Measurements from ENCODE around the gene NKD2.
"Not testable (repeated sequence)": the region's sequence is repeated elsewhere in the genome, so short reads cannot be mapped to it uniquely, and the experiment has no call there.

The NKD2 gene

GRCh38 chr5:1021136-1021968 is 12.8 kb downstream of the NKD2 start:
- H3K4me3 ChIP-seq (ENCODE audit: low read depth, low read length), result no peak overlapping the region
- TF ChIP-seq CTCF (IDR thresholded peaks at IDR 0.05; ENCODE audit: insufficient read depth, low read depth, low read length, missing control alignments), result no peak
- DNase-seq (ENCODE audit: low read depth), result peak; percentile 69

DNA sequence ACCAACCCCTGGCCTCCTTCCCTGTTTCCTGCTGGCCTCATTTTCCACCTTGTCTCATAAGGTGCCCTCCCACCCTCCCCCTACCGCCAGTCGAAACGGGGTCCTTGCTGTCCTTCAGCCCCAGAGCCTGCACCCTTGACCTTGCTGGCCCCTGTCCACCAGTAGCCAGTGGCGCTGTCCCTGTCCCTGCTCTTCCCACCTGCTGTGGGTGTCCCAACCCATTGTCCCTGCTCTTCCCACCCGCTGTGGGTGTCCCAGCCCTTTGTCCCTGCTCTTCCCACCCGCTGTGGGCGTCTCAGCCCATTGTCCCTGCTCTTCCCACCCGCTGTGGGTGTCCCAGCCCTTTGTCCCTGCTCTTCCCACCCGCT is 13.4 kb downstream of the NKD2 start:
- not testable (repeated sequence) for H3K4me3 ChIP-seq (ENCODE audit: low read depth, low read length); DNase-seq (ENCODE audit: low read depth)

GRCh38 chr5:1026700-1027621 is 18.4 kb downstream of the NKD2 start:
- no peak overlapping the region for H3K4me3 ChIP-seq (ENCODE audit: low read depth, low read length)
- TF ChIP-seq CTCF (IDR thresholded peaks at IDR 0.05; ENCODE audit: insufficient read depth, low read depth, low read length, missing control alignments), result no peak
- no peak for DNase-seq (ENCODE audit: low read depth)

- no peak for DNase-seq (ENCODE audit: low read depth)
Observed at GRCh38 chr5:1027631-1028441, 19.2 kb downstream of the NKD2 start.

DNA sequence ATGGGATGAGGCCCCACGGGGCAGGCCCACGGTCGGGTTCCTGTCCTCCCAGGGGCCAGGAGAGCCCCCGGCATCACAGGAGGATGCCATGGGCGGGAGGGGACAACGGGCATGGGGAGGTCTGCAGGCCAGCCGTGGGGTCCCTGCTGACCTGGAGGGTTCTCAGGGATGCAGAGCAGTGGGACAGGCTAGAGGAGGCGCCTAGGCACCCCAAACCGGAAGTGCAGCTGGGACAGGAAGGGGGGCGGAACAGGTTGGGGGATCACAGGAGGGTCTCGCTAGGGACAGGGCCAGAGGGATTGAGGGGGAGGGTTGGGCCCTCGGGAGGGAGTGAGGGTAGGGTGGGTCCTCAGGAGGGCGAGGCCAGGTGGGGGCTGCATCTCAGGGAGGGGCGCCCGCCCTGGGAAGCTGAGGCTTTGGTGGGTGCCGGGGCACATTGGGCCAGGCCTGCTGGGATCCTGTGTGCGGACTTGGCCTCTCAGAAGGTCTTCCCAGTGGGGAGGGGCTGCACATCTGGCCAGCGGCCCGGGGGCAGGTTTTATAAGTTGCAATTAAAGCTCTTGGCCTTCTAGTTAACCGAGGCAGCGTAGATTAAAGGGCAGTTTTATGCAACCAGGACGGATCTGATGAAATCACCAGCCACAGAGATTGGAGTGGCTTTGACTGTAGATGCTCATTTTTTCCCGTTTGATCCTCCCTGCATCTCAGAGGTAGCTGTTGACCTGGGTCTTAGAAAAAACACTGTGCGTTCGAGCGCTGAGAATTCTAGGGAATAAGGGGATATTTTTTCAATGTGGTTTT is 20.1 kb downstream of the NKD2 start:
- H3K4me3 ChIP-seq (ENCODE audit: low read depth, low read length), result no peak overlapping the region
- no peak for DNase-seq (ENCODE audit: low read depth)
- TF ChIP-seq CTCF (IDR thresholded peaks at IDR 0.05; ENCODE audit: insufficient read depth, low read depth, low read length, missing control alignments), result no peak

More at GRCh38 chr5:1027631-1028441, 19.2 kb downstream of the NKD2 start:
- TF ChIP-seq CTCF (IDR thresholded peaks at IDR 0.05; ENCODE audit: insufficient read depth, low read depth, low read length, missing control alignments), result no peak
- no peak overlapping the region for H3K4me3 ChIP-seq (ENCODE audit: low read depth, low read length)

DNA sequence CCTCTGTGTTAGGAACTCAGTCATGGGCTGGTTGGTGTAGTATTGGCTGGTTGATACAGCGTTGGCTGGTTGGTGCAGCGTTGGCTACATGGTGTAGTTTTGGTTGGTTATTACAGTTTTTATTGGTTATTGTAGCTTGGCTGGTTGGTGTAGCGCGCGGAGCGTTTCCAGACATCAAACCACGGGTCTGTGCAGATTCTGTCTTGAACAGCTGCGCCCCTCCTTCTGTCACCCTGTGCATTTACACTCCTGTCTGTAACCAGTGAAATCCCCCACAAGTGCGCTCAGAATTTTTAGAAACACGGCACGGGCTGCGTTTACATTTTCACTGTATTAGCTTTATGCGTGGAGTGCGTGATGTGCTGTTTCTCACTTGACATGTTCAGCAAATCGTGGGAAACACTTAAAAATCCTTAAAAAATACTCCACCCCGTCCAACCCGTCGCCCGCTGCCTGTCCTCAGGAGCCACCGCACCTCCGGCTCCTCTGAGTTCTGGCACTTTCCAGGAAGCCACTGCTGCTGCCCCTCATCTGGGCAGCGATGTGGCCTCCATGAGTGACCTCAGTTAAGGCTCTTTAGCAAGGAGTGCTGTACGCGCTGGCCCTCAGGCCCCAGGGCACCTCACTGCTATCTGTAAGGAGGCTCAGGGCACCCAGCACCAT is 20.8 kb downstream of the NKD2 start:
- no peak for DNase-seq (ENCODE audit: low read depth)
- TF ChIP-seq CTCF (IDR thresholded peaks at IDR 0.05; ENCODE audit: insufficient read depth, low read depth, low read length, missing control alignments), result no peak
- no peak overlapping the region for H3K4me3 ChIP-seq (ENCODE audit: low read depth, low read length)

Data from GM12865 (cell line).